ENCODE data around the gene SRPK1. TPM values are rescaled to one million over a fixed set of nuclear protein-coding genes. Genes with fewer than 3 reads are reported as not detected.

SRPK1 gene
- total and polyA plus RNA-seq, 2 of the 8 experiments (the other 6 are each of a cell fraction or from before 2014, with no cell fraction given), result 25.7 to 116 TPM

DNA sequence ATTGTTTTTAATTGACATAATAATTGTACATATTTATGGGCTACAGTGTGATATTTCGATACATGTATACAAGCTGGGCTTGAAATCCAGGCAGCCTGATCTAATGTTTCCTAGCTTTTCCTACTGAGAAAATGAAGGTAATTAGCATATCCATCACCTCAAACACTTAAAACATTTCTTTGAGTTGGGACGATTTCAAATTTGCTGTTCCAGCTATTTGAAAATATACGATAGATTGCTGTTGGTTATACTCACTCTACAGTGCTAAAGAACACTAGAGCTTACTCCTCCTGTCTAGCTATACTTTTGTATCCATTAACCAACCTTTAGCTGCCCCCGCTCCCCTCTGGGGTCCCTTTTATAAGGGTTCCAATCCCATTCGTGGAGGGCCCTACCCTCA, 111.1 kb downstream of the SRPK1 start:
- H3K9ac ChIP-seq (replicated peaks in 1 of 4; ENCODE audit: extremely low read depth in 1 of 4, low read depth in 3 of 4, low read length in 3 of 4), result no peak overlapping the region
- H2BK12ac ChIP-seq (ENCODE audit: low read depth, low read length), result no peak overlapping the region
- no peak overlapping the region for H3K4me3 ChIP-seq (ENCODE audit: extremely low read depth in 1 of 4, insufficient read depth in 2 of 4, low read depth in 3 of 4, low read length in 4 of 4)
- DNase-seq (ENCODE audit: low read depth in 1 of 2, low spot score in 2 of 2) (no peak), FAIRE-seq (no peak)
- no peak overlapping the region for H2AFZ ChIP-seq (ENCODE audit: low read length)
- H4K8ac ChIP-seq (ENCODE audit: extremely low read depth, insufficient read depth, low read length), result no peak overlapping the region
- no peak overlapping the region for H4K91ac ChIP-seq (replicated peaks; ENCODE audit: insufficient read length, low read length)
- no peak overlapping the region for H3K4ac ChIP-seq (replicated peaks; ENCODE audit: insufficient read length, low read depth, low read length)
- no peak overlapping the region for H2BK120ac ChIP-seq (replicated peaks; ENCODE audit: low read depth, low read length)
- no peaks in the 10 kb centered on the region for H3K79me2 ChIP-seq (ENCODE audit: control insufficient read depth in 1 of 2, insufficient read depth in 2 of 2, low read length in 2 of 2)
- H3K36me3 ChIP-seq (ENCODE audit: control insufficient read depth in 2 of 4, insufficient read depth in 4 of 4, low read length in 3 of 4), result no peaks in the 10 kb centered on the region
- no peak overlapping the region for H4K5ac ChIP-seq (ENCODE audit: insufficient read length, low read depth, low read length)
- H3K18ac ChIP-seq (ENCODE audit: extremely low read depth, low read length), result no peak overlapping the region
- no peak overlapping the region for H2BK20ac ChIP-seq (ENCODE audit: low read length)
- no peak overlapping the region for H2AK5ac ChIP-seq (ENCODE audit: low read depth, low read length)
- H3K4me2 ChIP-seq (ENCODE audit: insufficient read depth in 1 of 2, low read depth in 2 of 2, low read length in 2 of 2), result no peak overlapping the region
- peaks cover 0 to 7% (median 2%) of the 10 kb centered on the region in 4 experiments; a peak in 3 of 7 replicates for H3K4me1 ChIP-seq (replicated peaks in 1 of 4; ENCODE audit: control insufficient read depth in 3 of 4, insufficient read depth in 4 of 4, low read length in 3 of 4)
- no peak overlapping the region for H2BK5ac ChIP-seq (ENCODE audit: low read depth, low read length)
- ChIA-PET CTCF (ENCODE audit: partially characterized antibody) (interaction anchor here (0.9 to 1.6 kb wide), 3 partner anchors 67 to 342 kb away, joined by 3 to 4 read pairs (median 4); partner anchors contain the start of gene RPL10A), POLR2A (ENCODE audit: partially characterized antibody) (interaction anchor here (0.8 kb wide), 1 partner anchor 46 kb away, joined by 3 read pairs; no protein-coding TSS in a partner anchor)
- H3K79me1 ChIP-seq (ENCODE audit: low read depth, low read length), result no peaks in the 10 kb centered on the region
- WGBS, 2 experiments (ENCODE audit: extremely low coverage in 1 of 2, insufficient coverage in 1 of 2, insufficient read length in 1 of 2, insufficient replicate concordance in 2 of 2, low coverage in 1 of 2, low lambda C conversion rate in 2 of 2, missing lambda C conversion rate in 1 of 2), result 83% methylated on average over 5 of the region's 5 CpGs; no CpG with 5 or more reads in 1 of the 2 experiments
- no peak overlapping the region for H3K27ac ChIP-seq (ENCODE audit: low read depth, low read length)
- no peak overlapping the region for H2BK15ac ChIP-seq (ENCODE audit: low read length)
- peaks cover 2% of the 10 kb centered on the region; the same call in 1 of the 2 replicates for H3K23me2 ChIP-seq (ENCODE audit: low read depth, low read length)
- no peak overlapping the region for H3K56ac ChIP-seq (replicated peaks; ENCODE audit: insufficient read length, low read depth, low read length)
- no peaks in the 10 kb centered on the region; a peak in 1 of 7 replicates for H3K27me3 ChIP-seq (replicated peaks in 1 of 4; ENCODE audit: control insufficient read depth in 3 of 4, extremely low read depth in 1 of 4, insufficient read depth in 3 of 4, low read length in 3 of 4)
- H3K9me3 ChIP-seq (ENCODE audit: insufficient read depth in 2 of 2, low read depth in 1 of 2, low read length in 1 of 2), result no peaks in the 10 kb centered on the region
- no peak overlapping the region for H3K23ac ChIP-seq (ENCODE audit: insufficient read length)
- H4K20me1 ChIP-seq (replicated peaks in 1 of 2; ENCODE audit: control insufficient read depth in 1 of 2, insufficient read depth in 2 of 2, low read length in 2 of 2), result no peaks in the 10 kb centered on the region
- H3K14ac ChIP-seq (ENCODE audit: insufficient read length), result no peak overlapping the region
- TF ChIP-seq SP4 (IDR thresholded peaks at IDR 0.05; ENCODE audit: low read length), result no peak
- TF ChIP-seq CEBPB (IDR thresholded peaks at IDR 0.05; ENCODE audit: low read depth, low read length), result no peak
